IMR-90 (cell line): ENCODE results near the gene NTM. TPM values are rescaled to one million over a fixed set of nuclear protein-coding genes. Genes with fewer than 3 reads are reported as not detected.

Experiments
- ATAC-seq: fragments of 200-7000 bp; cut with Tn5 transposase; 2 replicates; pipeline ENCODE4 v1.9.1; 2020; ENCODE audit warnings: low read depth, mild to moderate bottlenecking, moderate library complexity
- BruUV-seq: library from RNA; stranded (reverse); fragments of 400-500 nt; replicated peaks from 2 replicates; lab custom pipeline; 2021; lab: Mats Ljungman, UMichigan
- CTCF ChIA-PET: fragments of 300-600 bp; formaldehyde crosslinking; extraction: SDS; loops from one replicate; lab custom pipeline; 2021; ENCODE audit warnings: antibody characterized with exemption; lab: Yijun Ruan, JAX
- POLR2A ChIA-PET: fragments of 300-600 bp; sonication (Branson Sonifier 250); formaldehyde crosslinking; loops from one replicate; lab custom pipeline; 2022; ENCODE audit warnings: antibody characterized with exemption; ENCODE audit not compliant: unreplicated experiment; lab: Charles Lee
- DNase-seq: peaks from one replicate; pipeline ENCODE4 v3.0.0; 2013
- H2AFZ ChIP-seq: replicated peaks from 2 replicates; pipeline ENCODE3; 2013; ENCODE audit warnings: low read length, mild to moderate bottlenecking; ENCODE audit not compliant: poor library complexity
- H2AK5ac ChIP-seq: 2 replicates; pipeline ENCODE4 v1.6.1; 2013; ENCODE audit warnings: low read depth, low read length, inconsistent platforms
- H2AK9ac ChIP-seq: replicated peaks from 2 replicates; pipeline ENCODE3; 2013; ENCODE audit warnings: mild to moderate bottlenecking, low read depth, low read length, moderate library complexity; ENCODE audit not compliant: poor library complexity
- H2BK120ac ChIP-seq: 2 replicates; pipeline ENCODE4 v1.6.1; 2013; ENCODE audit warnings: low read depth, low read length, inconsistent platforms
- H2BK15ac ChIP-seq: 3 replicates; pipeline ENCODE4 v1.6.1; 2013; ENCODE audit warnings: low read depth, low read length, inconsistent platforms
- H2BK20ac ChIP-seq: 2 replicates; pipeline ENCODE4 v1.6.1; 2013; ENCODE audit warnings: low read depth, mild to moderate bottlenecking, inconsistent platforms, low read length, moderate library complexity
- H2BK5ac ChIP-seq: 2 replicates; pipeline ENCODE4 v1.6.1; 2013; ENCODE audit warnings: mild to moderate bottlenecking, low read depth, low read length, inconsistent platforms; ENCODE audit not compliant: poor library complexity, severe bottlenecking
- H3K14ac ChIP-seq: replicated peaks from 2 replicates; pipeline ENCODE4 v1.6.1; 2013; ENCODE audit warnings: low read depth, low read length, inconsistent platforms
- H3K18ac ChIP-seq: 2 replicates; pipeline ENCODE4 v1.6.1; 2013; ENCODE audit warnings: low read depth, low read length, control low read depth
- H3K23ac ChIP-seq: 2 replicates; pipeline ENCODE4 v1.6.1; 2013; ENCODE audit warnings: low read depth, low read length, inconsistent platforms
- H3K27ac ChIP-seq: 2 replicates; pipeline ENCODE4 v1.5.1; 2013; ENCODE audit warnings: mild to moderate bottlenecking, control low read depth, low read length; ENCODE audit not compliant: insufficient read depth
- H3K27me3 ChIP-seq: 2 replicates; pipeline ENCODE4 v1.6.1; 2013; ENCODE audit warnings: low read length; ENCODE audit not compliant: control insufficient read depth, insufficient read depth
- H3K36me3 ChIP-seq: 2 replicates; pipeline ENCODE4 v1.6.1; 2013; ENCODE audit warnings: low read length, mixed read lengths; ENCODE audit not compliant: control insufficient read depth, insufficient read depth
- H3K4ac ChIP-seq: 2 replicates; pipeline ENCODE4 v1.6.1; 2013; ENCODE audit warnings: low read depth, low read length, inconsistent platforms
- H3K4me1 ChIP-seq: 2 replicates; pipeline ENCODE4 v1.6.1; 2013; ENCODE audit warnings: low read length, mixed read lengths; ENCODE audit not compliant: control insufficient read depth, insufficient read depth
- H3K4me2 ChIP-seq: 2 replicates; pipeline ENCODE4 v1.6.1; 2013; ENCODE audit warnings: low read depth, mild to moderate bottlenecking, control low read depth, low read length, moderate library complexity
- H3K4me3 ChIP-seq: 2 replicates; pipeline ENCODE4 v1.5.1; 2013; ENCODE audit warnings: low read depth, mild to moderate bottlenecking, control low read depth, low read length, moderate library complexity; ENCODE audit not compliant: insufficient read depth
- H3K56ac ChIP-seq: 2 replicates; pipeline ENCODE4 v1.6.1; 2013; ENCODE audit warnings: low read length, inconsistent platforms; ENCODE audit not compliant: insufficient read depth; ENCODE audit errors: extremely low read depth
- H3K79me1 ChIP-seq, 2 experiments: 2 replicates each; pipeline ENCODE4 v1.6.1; 2013; ENCODE audit warnings: low read length in 2 of 2, inconsistent platforms in 1 of 2, low read depth in 1 of 2
- H3K9ac ChIP-seq: 2 replicates; pipeline ENCODE4 v1.6.1; 2013; ENCODE audit warnings: low read depth, low read length, control low read depth
- H3K9me1 ChIP-seq: 2 replicates; pipeline ENCODE4 v1.6.1; 2013; ENCODE audit warnings: low read length, inconsistent platforms; ENCODE audit not compliant: insufficient read depth
- H3K9me3 ChIP-seq: 2 replicates; pipeline ENCODE4 v1.6.1; 2013; ENCODE audit warnings: low read length; ENCODE audit not compliant: control insufficient read depth, insufficient read depth
- H4K20me1 ChIP-seq: 2 replicates; pipeline ENCODE4 v1.6.1; 2013; ENCODE audit warnings: low read length, inconsistent platforms; ENCODE audit not compliant: insufficient read depth
- H4K5ac ChIP-seq: 2 replicates; pipeline ENCODE4 v1.6.1; 2013; ENCODE audit warnings: mild to moderate bottlenecking, low read depth, low read length, control low read depth
- H4K8ac ChIP-seq, 2 experiments: 2 replicates each; pipeline ENCODE4 v1.6.1; 2013; ENCODE audit warnings: low read depth in 2 of 2, low read length in 2 of 2, control low read depth in 1 of 2, inconsistent platforms in 1 of 2
- H4K91ac ChIP-seq: 2 replicates; pipeline ENCODE4 v1.6.1; 2013; ENCODE audit warnings: low read depth, low read length, inconsistent platforms; ENCODE audit not compliant: insufficient read depth
- BHLHE40 ChIP-seq: fragments of 150-350 bp; IDR thresholded peaks from 2 replicates; pipeline ENCODE4 v1.6.1; 2016; ENCODE audit warnings: mild to moderate bottlenecking, low read depth, low read length
- CEBPB ChIP-seq: IDR thresholded peaks from 2 replicates; pipeline ENCODE4 v1.6.1; 2012; ENCODE audit warnings: low read depth, low read length, improper control_type of control experiment
- CHD1 ChIP-seq: IDR thresholded peaks from 2 replicates; pipeline ENCODE4 v1.6.1; 2012; ENCODE audit warnings: low read depth, low read length, improper control_type of control experiment
- FOS ChIP-seq: fragments of 150-350 bp; IDR thresholded peaks from 2 replicates; pipeline ENCODE4 v1.6.1; 2016; ENCODE audit warnings: low read depth, low read length
- MAFK ChIP-seq: IDR thresholded peaks from 2 replicates; pipeline ENCODE4 v1.6.1; 2012; ENCODE audit warnings: low read depth, low read length, improper control_type of control experiment
- MAZ ChIP-seq: IDR thresholded peaks from 2 replicates; pipeline ENCODE4 v1.6.1; 2012; ENCODE audit warnings: low read depth, mild to moderate bottlenecking, low read length, improper control_type of control experiment, moderate library complexity, borderline replicate concordance
- MXI1 ChIP-seq: IDR thresholded peaks from 2 replicates; pipeline ENCODE4 v1.6.1; 2012; ENCODE audit warnings: low read depth, mild to moderate bottlenecking, low read length, moderate library complexity, borderline replicate concordance
- NFE2L2 ChIP-seq: fragments of 150-350 bp; IDR thresholded peaks from 2 replicates; pipeline ENCODE4 v1.6.1; 2016; ENCODE audit warnings: low read depth, mild to moderate bottlenecking, low read length
- RAD21 ChIP-seq: IDR thresholded peaks from 2 replicates; pipeline ENCODE4 v1.6.1; 2012; ENCODE audit warnings: low read length, improper control_type of control experiment
- RCOR1 ChIP-seq: IDR thresholded peaks from 2 replicates; pipeline ENCODE4 v1.6.1; 2012; ENCODE audit warnings: mild to moderate bottlenecking, low read length, improper control_type of control experiment; ENCODE audit not compliant: insufficient replicate concordance
- RFX5 ChIP-seq: IDR thresholded peaks from 2 replicates; pipeline ENCODE4 v1.8.0; 2012; ENCODE audit warnings: low read depth, mild to moderate bottlenecking, low read length, moderate library complexity
- SMC3 ChIP-seq: fragments of 150-350 bp; IDR thresholded peaks from 2 replicates; pipeline ENCODE4 v1.6.1; 2016; ENCODE audit warnings: low read depth, mild to moderate bottlenecking, antibody characterized with exemption, low read length, moderate library complexity
- USF2 ChIP-seq: fragments of 150-350 bp; IDR thresholded peaks from 2 replicates; pipeline ENCODE4 v1.6.1; 2017; ENCODE audit warnings: mild to moderate bottlenecking, antibody characterized with exemption, low read length, low read depth
- WGBS, 2 experiments: methylation state at CpG; one replicate each; pipeline versions ENCODE4 v1.1.5 to v1.1.7; 2013; ENCODE audit warnings: missing lambda C conversion rate in 2 of 2; ENCODE audit not compliant: insufficient read length in 1 of 2; ENCODE audit errors: extremely low coverage in 2 of 2; 5-methylcytosine and 5-hydroxymethylcytosine counted together
- dilution Hi-C: fragments of 300-500 bp; cut with HindIII; formaldehyde crosslinking; loops from one replicate; pipeline ENCODE4 v1.14.3; 2018; ENCODE audit warnings: low sequenced_read_pairs; ENCODE audit not compliant: unreplicated experiment
- in situ Hi-C: fragments of 300-500 bp; cut with MboI; formaldehyde crosslinking; loops from 3 replicates; pipeline ENCODE4 v1.14.3; 2019; ENCODE audit warnings: low sequenced_read_pairs, inconsistent platforms, mixed read lengths
- intact Hi-C: fragments of 100-400 bp; cut with micrococcal nuclease; formaldehyde crosslinking; loops from 2 replicates; pipeline ENCODE4 v1.10.0; 2022
- polyA plus RNA-seq, 3 experiments: library from polyadenylated mRNA; depleted of rRNA; stranded (reverse); fragments of >200 nt; gene quantifications; 2 replicates each; pipeline ENCODE4 v1.2.3, GENCODE V29; 2012; ENCODE audit warnings: low replicate concordance in 1 of 3
- total RNA-seq: library from RNA; depleted of rRNA; stranded (reverse); fragments of >200 nt; gene quantifications from 2 replicates; pipeline ENCODE4 v1.2.3, GENCODE V29; 2012

NTM gene
- total and polyA plus RNA-seq, 2 of the 4 experiments (the other 2 are of a cell fraction): 19.5 to 25.5 TPM

GRCh38 chr11:132186699-132187098 lies 816.3 kb downstream of the NTM start:
- no peaks in the 10 kb centered on the region for H4K20me1 ChIP-seq
- no peaks in the 10 kb centered on the region for H3K36me3 ChIP-seq
- H2BK15ac ChIP-seq: no peak overlapping the region
- no peak overlapping the region for H3K4me3 ChIP-seq
- no peak overlapping the region for H3K4me2 ChIP-seq
- in situ Hi-C loops: no loop called here
- H2AK5ac ChIP-seq: no peak overlapping the region
- no peak overlapping the region for H3K56ac ChIP-seq
- no peak overlapping the region for H2BK5ac ChIP-seq
- H3K9me1 ChIP-seq: 0 out of 2 replicates have a peak, but pooled peaks cover 7% of the 10 kb centered on the region
- H3K4ac ChIP-seq: no peak overlapping the region
- no peak overlapping the region for H4K91ac ChIP-seq
- no peak overlapping the region for H2AK9ac ChIP-seq
- intact Hi-C loops: no loop called here
- no peaks in the 10 kb centered on the region for H3K79me1 ChIP-seq
- WGBS, 2 experiments: 79% methylated on average over 3 of the region's 6 CpGs; no CpG with 5 or more reads in 1 of the 2 experiments
- ChIA-PET POLR2A (no interaction called here), CTCF (no interaction called here)
- no peak overlapping the region for H4K5ac ChIP-seq
- no peak for ATAC-seq
- no peak overlapping the region for H4K8ac ChIP-seq
- H2BK20ac ChIP-seq: no peak overlapping the region
- no TSS peak for BruUV-seq
- TF ChIP-seq NFE2L2: no peak
- no peak for TF ChIP-seq MAFK
- no peak for TF ChIP-seq USF2
- TF ChIP-seq RAD21: no peak
- no peak for TF ChIP-seq MXI1
- no peak for TF ChIP-seq RCOR1
- no peak for TF ChIP-seq FOS
- no peak for TF ChIP-seq BHLHE40
- TF ChIP-seq CEBPB: no peak
- no peak for TF ChIP-seq MAZ
- TF ChIP-seq SMC3: no peak
- TF ChIP-seq CHD1: no peak
- no peak for TF ChIP-seq RFX5
- H2BK120ac ChIP-seq: no peak overlapping the region
- no peak overlapping the region for H2AFZ ChIP-seq
- H3K9ac ChIP-seq: no peak overlapping the region
- H3K14ac ChIP-seq: no peak overlapping the region
- no peak overlapping the region for H3K18ac ChIP-seq
- H3K9me3 ChIP-seq: no peaks in the 10 kb centered on the region
- no peaks in the 10 kb centered on the region for H3K27me3 ChIP-seq
- DNase-seq: no peak
- dilution Hi-C loops: no loop called here
- H3K4me1 ChIP-seq: no peaks in the 10 kb centered on the region; the same call in 1 of the 2 replicates
- no peak overlapping the region for H3K27ac ChIP-seq
- no peak overlapping the region for H3K23ac ChIP-seq
